Measurements from ENCODE around the gene SEMA6A. TPM values are rescaled to one million over a fixed set of nuclear protein-coding genes. Genes with fewer than 3 reads are reported as not detected.

SEMA6A gene
- total RNA-seq, 2 donors from 2014 or later = 79.6 to 328 TPM

GRCh38 chr5:116564312-116564711 is 10.3 kb downstream of the SEMA6A start:
- no peaks in the 10 kb centered on the region for H3K27me3 ChIP-seq (ENCODE audit: control insufficient read depth, insufficient read depth, low read length, poor library complexity, severe bottlenecking)
- H3K4me1 ChIP-seq (ENCODE audit: control insufficient read depth, insufficient read depth, low read length) = peaks cover 31% of the 10 kb centered on the region
- 58 to 82% methylated on average over 1 to 3 of the region's 3 CpGs for WGBS, 2 experiments (ENCODE audit: insufficient coverage in 1 of 2, insufficient read length in 1 of 2)
- H3K27ac Mint-ChIP-seq = no peak overlapping the region
- no peak overlapping the region for H3K4me3 Mint-ChIP-seq
- H3K36me3 ChIP-seq (ENCODE audit: control insufficient read depth, insufficient read depth, low read length) = no peaks in the 10 kb centered on the region
- TF ChIP-seq CTCF (conservative IDR thresholded peaks at IDR 0.05) = no peak
- peak; percentile 35 for DNase-seq
- H3K36me3 Mint-ChIP-seq (ENCODE audit: low read depth) = peaks cover 10% of the 10 kb centered on the region
- H3K4me3 ChIP-seq (ENCODE audit: low read length) = no peak overlapping the region
- H3K4me1 Mint-ChIP-seq = peaks cover 84% of the 10 kb centered on the region
- no peaks in the 10 kb centered on the region for H3K27me3 Mint-ChIP-seq (ENCODE audit: insufficient read depth)
- H3K27ac ChIP-seq (ENCODE audit: low read depth, low read length) = no peak overlapping the region
- no peak overlapping the region for H3K9ac ChIP-seq (ENCODE audit: extremely low read depth, low read length, poor library complexity, severe bottlenecking)
- H3K9me3 ChIP-seq (ENCODE audit: control insufficient read depth, low read length) = no peaks in the 10 kb centered on the region
- no peaks in the 10 kb centered on the region for H3K9me3 Mint-ChIP-seq

GRCh38 chr5:116563736-116564308 is 10.8 kb downstream of the SEMA6A start:
- H3K27ac Mint-ChIP-seq = no peak overlapping the region
- H3K36me3 Mint-ChIP-seq (ENCODE audit: low read depth) = peaks cover 10% of the 10 kb centered on the region
- Histone ChIP-seq H3K36me3 (ENCODE audit: control insufficient read depth, insufficient read depth, low read length) (no peaks in the 10 kb centered on the region), H3K9me3 (ENCODE audit: control insufficient read depth, low read length) (no peaks in the 10 kb centered on the region), H3K27ac (ENCODE audit: low read depth, low read length) (no peak overlapping the region), H3K4me1 (ENCODE audit: control insufficient read depth, insufficient read depth, low read length) (peaks cover 36% of the 10 kb centered on the region), H3K27me3 (ENCODE audit: control insufficient read depth, insufficient read depth, low read length, poor library complexity, severe bottlenecking) (no peaks in the 10 kb centered on the region), H3K9ac (ENCODE audit: extremely low read depth, low read length, poor library complexity, severe bottlenecking) (no peak overlapping the region), H3K4me3 (ENCODE audit: low read length) (no peak overlapping the region)
- H3K9me3 Mint-ChIP-seq = no peaks in the 10 kb centered on the region
- peaks cover 83% of the 10 kb centered on the region for H3K4me1 Mint-ChIP-seq
- TF ChIP-seq CTCF (conservative IDR thresholded peaks at IDR 0.05) = no peak
- DNase-seq = peak; percentile 35
- H3K27me3 Mint-ChIP-seq (ENCODE audit: insufficient read depth) = no peaks in the 10 kb centered on the region
- 66 to 70% methylated on average over 2 to 6 of the region's 6 CpGs for WGBS, 2 experiments (ENCODE audit: insufficient coverage in 1 of 2, insufficient read length in 1 of 2)
- no peak overlapping the region for H3K4me3 Mint-ChIP-seq

- WGBS, 2 experiments (ENCODE audit: insufficient coverage in 1 of 2, insufficient read length in 1 of 2) = 87 to 90% methylated on average over 2 to 11 of the region's 11 CpGs
- peaks cover 36% of the 10 kb centered on the region for H3K4me1 ChIP-seq (ENCODE audit: control insufficient read depth, insufficient read depth, low read length)
These were observed 12.0 kb downstream of the SEMA6A start for GRCh38 chr5:116562669-116563068.

More at GRCh38 chr5:116562669-116563068, 12.0 kb downstream of the SEMA6A start:
- H3K27me3 ChIP-seq (ENCODE audit: control insufficient read depth, insufficient read depth, low read length, poor library complexity, severe bottlenecking) = no peaks in the 10 kb centered on the region
- H3K36me3 Mint-ChIP-seq (ENCODE audit: low read depth) = peaks cover 6% of the 10 kb centered on the region
- H3K9me3 Mint-ChIP-seq = no peaks in the 10 kb centered on the region
- H3K27ac Mint-ChIP-seq = no peak overlapping the region
- DNase-seq = peak; percentile 57
- no peak overlapping the region for H3K27ac ChIP-seq (ENCODE audit: low read depth, low read length)
- no peak overlapping the region for H3K9ac ChIP-seq (ENCODE audit: extremely low read depth, low read length, poor library complexity, severe bottlenecking)
- no peaks in the 10 kb centered on the region for H3K36me3 ChIP-seq (ENCODE audit: control insufficient read depth, insufficient read depth, low read length)
- no peaks in the 10 kb centered on the region for H3K9me3 ChIP-seq (ENCODE audit: control insufficient read depth, low read length)
- no peak for TF ChIP-seq CTCF (conservative IDR thresholded peaks at IDR 0.05)
- no peaks in the 10 kb centered on the region for H3K27me3 Mint-ChIP-seq (ENCODE audit: insufficient read depth)
- peak overlapping the region; percentile 25 for H3K4me3 Mint-ChIP-seq
- H3K4me3 ChIP-seq (ENCODE audit: low read length) = no peak overlapping the region
- H3K4me1 Mint-ChIP-seq = peaks cover 78% of the 10 kb centered on the region
